Esophagus muscularis mucosa (tissue), 3 donors: ENCODE results near the gene CRYBB1.

Experiments
- POLR2A ChIP-seq: fragments of 450-650 bp; IDR thresholded peaks from one replicate; pipeline ENCODE4 v1.6.1; 2017; ENCODE audit warnings: antibody characterized with exemption, moderate library complexity, mild to moderate bottlenecking, low read depth
- TF ChIP-seq, protein P1 (sequence below), 3 experiments: fragments of 200-600 bp in 2 of 3; fragments of 450-650 bp in 1 of 3; sonication (generic) in 2 of 3; IDR thresholded peaks; one replicate each; pipeline ENCODE4 v1.5.1; 2017 to 2019; ENCODE audit warnings: antibody characterized with exemption in 3 of 3, mild to moderate bottlenecking in 2 of 3, moderate library complexity in 1 of 3

- TF ChIP-seq, protein P1, sequence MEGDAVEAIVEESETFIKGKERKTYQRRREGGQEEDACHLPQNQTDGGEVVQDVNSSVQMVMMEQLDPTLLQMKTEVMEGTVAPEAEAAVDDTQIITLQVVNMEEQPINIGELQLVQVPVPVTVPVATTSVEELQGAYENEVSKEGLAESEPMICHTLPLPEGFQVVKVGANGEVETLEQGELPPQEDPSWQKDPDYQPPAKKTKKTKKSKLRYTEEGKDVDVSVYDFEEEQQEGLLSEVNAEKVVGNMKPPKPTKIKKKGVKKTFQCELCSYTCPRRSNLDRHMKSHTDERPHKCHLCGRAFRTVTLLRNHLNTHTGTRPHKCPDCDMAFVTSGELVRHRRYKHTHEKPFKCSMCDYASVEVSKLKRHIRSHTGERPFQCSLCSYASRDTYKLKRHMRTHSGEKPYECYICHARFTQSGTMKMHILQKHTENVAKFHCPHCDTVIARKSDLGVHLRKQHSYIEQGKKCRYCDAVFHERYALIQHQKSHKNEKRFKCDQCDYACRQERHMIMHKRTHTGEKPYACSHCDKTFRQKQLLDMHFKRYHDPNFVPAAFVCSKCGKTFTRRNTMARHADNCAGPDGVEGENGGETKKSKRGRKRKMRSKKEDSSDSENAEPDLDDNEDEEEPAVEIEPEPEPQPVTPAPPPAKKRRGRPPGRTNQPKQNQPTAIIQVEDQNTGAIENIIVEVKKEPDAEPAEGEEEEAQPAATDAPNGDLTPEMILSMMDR (IDR thresholded peaks at IDR 0.05) = no peak
- TF ChIP-seq POLR2A = no peak
Measured at GRCh38 chr22:26632422-26633155, 14.8 kb upstream of the CRYBB1 start.
